Measurements from ENCODE around the gene FAM120A.

DNA sequence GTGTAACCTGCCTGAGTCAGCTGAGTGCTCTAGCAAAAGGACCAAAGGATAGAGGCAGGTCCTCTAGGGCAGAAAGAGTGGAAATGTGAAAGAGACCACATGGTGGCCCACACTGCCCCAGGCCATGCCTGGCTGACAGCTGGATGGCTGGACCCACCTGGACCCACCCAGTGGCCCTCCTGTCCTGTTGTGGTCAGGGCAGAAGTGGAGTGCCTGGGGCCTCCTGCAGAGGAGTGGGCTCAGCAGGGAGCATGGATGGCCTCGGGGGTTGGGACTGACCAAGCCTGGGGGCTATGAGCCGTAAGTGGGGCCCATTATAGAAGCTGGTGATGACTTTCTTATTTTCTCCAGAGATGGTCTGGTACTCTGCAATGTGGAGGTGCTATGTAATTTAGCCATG lies 57.6 kb downstream of the FAM120A start:
- TF ChIP-seq NR2C2 (CRISPR knock-in tag; IDR thresholded peaks at IDR 0.05) (no peak), NR2C2 (tag; IDR thresholded peaks at IDR 0.05) (no peak), SRSF3 (IDR thresholded peaks at IDR 0.05; ENCODE audit: insufficient read depth, low read length) (no peak), RBFOX2 (IDR thresholded peaks at IDR 0.05; ENCODE audit: low read depth, low read length) (no peak), RBM39 (optimal IDR thresholded peaks at IDR 0.05; ENCODE audit: low read depth, low read length) (no peak), POLR2AphosphoS5 (IDR thresholded peaks at IDR 0.05; ENCODE audit: control insufficient read depth, insufficient read depth, low read depth, low read length) (no peak), HNRNPH1 (optimal IDR thresholded peaks at IDR 0.05; ENCODE audit: low read depth, low read length) (no peak), SMARCA5 (IDR thresholded peaks at IDR 0.05) (no peak)
- TF ChIP-seq, protein P1, sequence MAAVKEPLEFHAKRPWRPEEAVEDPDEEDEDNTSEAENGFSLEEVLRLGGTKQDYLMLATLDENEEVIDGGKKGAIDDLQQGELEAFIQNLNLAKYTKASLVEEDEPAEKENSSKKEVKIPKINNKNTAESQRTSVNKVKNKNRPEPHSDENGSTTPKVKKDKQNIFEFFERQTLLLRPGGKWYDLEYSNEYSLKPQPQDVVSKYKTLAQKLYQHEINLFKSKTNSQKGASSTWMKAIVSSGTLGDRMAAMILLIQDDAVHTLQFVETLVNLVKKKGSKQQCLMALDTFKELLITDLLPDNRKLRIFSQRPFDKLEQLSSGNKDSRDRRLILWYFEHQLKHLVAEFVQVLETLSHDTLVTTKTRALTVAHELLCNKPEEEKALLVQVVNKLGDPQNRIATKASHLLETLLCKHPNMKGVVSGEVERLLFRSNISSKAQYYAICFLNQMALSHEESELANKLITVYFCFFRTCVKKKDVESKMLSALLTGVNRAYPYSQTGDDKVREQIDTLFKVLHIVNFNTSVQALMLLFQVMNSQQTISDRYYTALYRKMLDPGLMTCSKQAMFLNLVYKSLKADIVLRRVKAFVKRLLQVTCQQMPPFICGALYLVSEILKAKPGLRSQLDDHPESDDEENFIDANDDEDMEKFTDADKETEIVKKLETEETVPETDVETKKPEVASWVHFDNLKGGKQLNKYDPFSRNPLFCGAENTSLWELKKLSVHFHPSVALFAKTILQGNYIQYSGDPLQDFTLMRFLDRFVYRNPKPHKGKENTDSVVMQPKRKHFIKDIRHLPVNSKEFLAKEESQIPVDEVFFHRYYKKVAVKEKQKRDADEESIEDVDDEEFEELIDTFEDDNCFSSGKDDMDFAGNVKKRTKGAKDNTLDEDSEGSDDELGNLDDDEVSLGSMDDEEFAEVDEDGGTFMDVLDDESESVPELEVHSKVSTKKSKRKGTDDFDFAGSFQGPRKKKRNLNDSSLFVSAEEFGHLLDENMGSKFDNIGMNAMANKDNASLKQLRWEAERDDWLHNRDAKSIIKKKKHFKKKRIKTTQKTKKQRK (IDR thresholded peaks at IDR 0.05; ENCODE audit: borderline replicate concordance, low read depth, low read length) = no peak
- TF ChIP-seq, protein P2, sequence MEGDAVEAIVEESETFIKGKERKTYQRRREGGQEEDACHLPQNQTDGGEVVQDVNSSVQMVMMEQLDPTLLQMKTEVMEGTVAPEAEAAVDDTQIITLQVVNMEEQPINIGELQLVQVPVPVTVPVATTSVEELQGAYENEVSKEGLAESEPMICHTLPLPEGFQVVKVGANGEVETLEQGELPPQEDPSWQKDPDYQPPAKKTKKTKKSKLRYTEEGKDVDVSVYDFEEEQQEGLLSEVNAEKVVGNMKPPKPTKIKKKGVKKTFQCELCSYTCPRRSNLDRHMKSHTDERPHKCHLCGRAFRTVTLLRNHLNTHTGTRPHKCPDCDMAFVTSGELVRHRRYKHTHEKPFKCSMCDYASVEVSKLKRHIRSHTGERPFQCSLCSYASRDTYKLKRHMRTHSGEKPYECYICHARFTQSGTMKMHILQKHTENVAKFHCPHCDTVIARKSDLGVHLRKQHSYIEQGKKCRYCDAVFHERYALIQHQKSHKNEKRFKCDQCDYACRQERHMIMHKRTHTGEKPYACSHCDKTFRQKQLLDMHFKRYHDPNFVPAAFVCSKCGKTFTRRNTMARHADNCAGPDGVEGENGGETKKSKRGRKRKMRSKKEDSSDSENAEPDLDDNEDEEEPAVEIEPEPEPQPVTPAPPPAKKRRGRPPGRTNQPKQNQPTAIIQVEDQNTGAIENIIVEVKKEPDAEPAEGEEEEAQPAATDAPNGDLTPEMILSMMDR (IDR thresholded peaks at IDR 0.05 in 2 of 3, conservative IDR thresholded peaks at IDR 0.05 in 1 of 3; ENCODE audit: insufficient read depth in 2 of 3, low read depth in 1 of 3, low read length in 3 of 3) = no peak
- TF ChIP-seq, protein P3, sequence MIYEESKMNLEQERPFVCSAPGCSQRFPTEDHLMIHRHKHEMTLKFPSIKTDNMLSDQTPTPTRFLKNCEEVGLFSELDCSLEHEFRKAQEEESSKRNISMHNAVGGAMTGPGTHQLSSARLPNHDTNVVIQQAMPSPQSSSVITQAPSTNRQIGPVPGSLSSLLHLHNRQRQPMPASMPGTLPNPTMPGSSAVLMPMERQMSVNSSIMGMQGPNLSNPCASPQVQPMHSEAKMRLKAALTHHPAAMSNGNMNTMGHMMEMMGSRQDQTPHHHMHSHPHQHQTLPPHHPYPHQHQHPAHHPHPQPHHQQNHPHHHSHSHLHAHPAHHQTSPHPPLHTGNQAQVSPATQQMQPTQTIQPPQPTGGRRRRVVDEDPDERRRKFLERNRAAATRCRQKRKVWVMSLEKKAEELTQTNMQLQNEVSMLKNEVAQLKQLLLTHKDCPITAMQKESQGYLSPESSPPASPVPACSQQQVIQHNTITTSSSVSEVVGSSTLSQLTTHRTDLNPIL (CRISPR knock-in tag; IDR thresholded peaks at IDR 0.05) = no peak
- TF ChIP-seq, protein P4, sequence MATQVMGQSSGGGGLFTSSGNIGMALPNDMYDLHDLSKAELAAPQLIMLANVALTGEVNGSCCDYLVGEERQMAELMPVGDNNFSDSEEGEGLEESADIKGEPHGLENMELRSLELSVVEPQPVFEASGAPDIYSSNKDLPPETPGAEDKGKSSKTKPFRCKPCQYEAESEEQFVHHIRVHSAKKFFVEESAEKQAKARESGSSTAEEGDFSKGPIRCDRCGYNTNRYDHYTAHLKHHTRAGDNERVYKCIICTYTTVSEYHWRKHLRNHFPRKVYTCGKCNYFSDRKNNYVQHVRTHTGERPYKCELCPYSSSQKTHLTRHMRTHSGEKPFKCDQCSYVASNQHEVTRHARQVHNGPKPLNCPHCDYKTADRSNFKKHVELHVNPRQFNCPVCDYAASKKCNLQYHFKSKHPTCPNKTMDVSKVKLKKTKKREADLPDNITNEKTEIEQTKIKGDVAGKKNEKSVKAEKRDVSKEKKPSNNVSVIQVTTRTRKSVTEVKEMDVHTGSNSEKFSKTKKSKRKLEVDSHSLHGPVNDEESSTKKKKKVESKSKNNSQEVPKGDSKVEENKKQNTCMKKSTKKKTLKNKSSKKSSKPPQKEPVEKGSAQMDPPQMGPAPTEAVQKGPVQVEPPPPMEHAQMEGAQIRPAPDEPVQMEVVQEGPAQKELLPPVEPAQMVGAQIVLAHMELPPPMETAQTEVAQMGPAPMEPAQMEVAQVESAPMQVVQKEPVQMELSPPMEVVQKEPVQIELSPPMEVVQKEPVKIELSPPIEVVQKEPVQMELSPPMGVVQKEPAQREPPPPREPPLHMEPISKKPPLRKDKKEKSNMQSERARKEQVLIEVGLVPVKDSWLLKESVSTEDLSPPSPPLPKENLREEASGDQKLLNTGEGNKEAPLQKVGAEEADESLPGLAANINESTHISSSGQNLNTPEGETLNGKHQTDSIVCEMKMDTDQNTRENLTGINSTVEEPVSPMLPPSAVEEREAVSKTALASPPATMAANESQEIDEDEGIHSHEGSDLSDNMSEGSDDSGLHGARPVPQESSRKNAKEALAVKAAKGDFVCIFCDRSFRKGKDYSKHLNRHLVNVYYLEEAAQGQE (IDR thresholded peaks at IDR 0.05; ENCODE audit: borderline replicate concordance) = no peak
- TF ChIP-seq, protein P4 (CRISPR knock-in tag; IDR thresholded peaks at IDR 0.05; ENCODE audit: low read depth) = no peak
